Heart left ventricle (tissue), 13 donors: Measurements from ENCODE around the gene GPR89B.

ENCODE experiments used
- CTCF ChIP-seq, 12 donors: fragments of 200-600 bp; sonication (generic) in 4 of 12; IDR thresholded peaks; one replicate each; pipeline versions ENCODE4 v1.5.0 to v1.8.0; 2018 to 2022; ENCODE audit warnings: antibody characterized with exemption in 12 of 12, mild to moderate bottlenecking in 5 of 12
- POLR2A ChIP-seq, 2 donors: fragments of 450-650 bp; IDR thresholded peaks; one replicate each; pipeline ENCODE4 v1.6.1; 2017; ENCODE audit warnings: antibody characterized with exemption in 2 of 2, mild to moderate bottlenecking in 2 of 2, moderate library complexity in 2 of 2
- donor health status: ischemic (EF 13 %, LVEDD 7.1; RV severe dilation, severe dysfunction).
- donor health status: DM: no; HTN: yes; CAD: no.
- donor health status: DM: no; HTN: no; CAD: no.
- donor health status: ischemic (EF 25% LVEDD 6.9; RV normal size, moderate dysfunction).
- donor health status: ischemic (EF 25% LVEDD 5.7; RV mildly dilated, moderate dysfunction).
- donor health status: ischemic (EF 35%, LVEDD 5.7; RV mildly dilated, moderate dysfunction).
- donor health status: nonischemic (EF 11% LVEDD 7.7; RV severe dilation, severe dysfunction).
- donor health status: DM: yes; HTN: yes; CAD: no.
- donor health status: PGD.
- donor health status: ischemic (EF 29% LVEDD 5.4; RV normal size, mild dysfunction).
- donor health status: nonischemic (EF 23%, LVEDD 6.1; RV moderate dilation, normal function).

GRCh38 chr1:147897029-147897752 lies 31.0 kb upstream of the GPR89B start:
- TF ChIP-seq CTCF (IDR thresholded peaks at IDR 0.05) (no peak), POLR2A (IDR thresholded peaks at IDR 0.05) (no peak)
